ENCODE data around the gene NFAM1.

NFAM1 gene

GRCh38 chr22:42340150-42340549 lies 92.1 kb downstream of the NFAM1 start:
- TF ChIP-seq CTCF (IDR thresholded peaks at IDR 0.05): no peak

DNA sequence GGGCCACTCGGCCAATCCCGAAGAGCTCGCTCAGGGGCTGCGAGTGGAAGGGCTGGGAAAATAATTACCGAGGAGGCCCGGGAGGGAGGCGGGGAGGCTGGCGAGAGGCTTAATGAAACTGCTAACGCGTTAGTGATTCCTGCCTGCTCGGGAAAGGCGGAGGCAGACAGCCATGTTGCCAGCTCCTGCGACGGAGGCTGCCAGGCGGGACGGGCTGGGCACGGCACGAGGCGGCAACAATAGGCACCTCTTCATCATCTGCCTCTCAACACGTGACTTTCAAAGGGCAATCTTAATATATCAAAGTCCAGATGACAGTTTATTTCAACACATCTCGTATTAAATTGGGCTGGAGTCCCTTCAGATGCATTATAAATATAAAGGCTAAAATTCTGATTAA lies 93.7 kb downstream of the NFAM1 start:
- TF ChIP-seq CTCF (IDR thresholded peaks at IDR 0.05): no peak

GRCh38 chr22:42337356-42337755 lies 94.8 kb downstream of the NFAM1 start:
- no peak for TF ChIP-seq CTCF (IDR thresholded peaks at IDR 0.05)

GRCh38 chr22:42336527-42337227 lies 95.5 kb downstream of the NFAM1 start:
- TF ChIP-seq CTCF (IDR thresholded peaks at IDR 0.05): no peak

DNA sequence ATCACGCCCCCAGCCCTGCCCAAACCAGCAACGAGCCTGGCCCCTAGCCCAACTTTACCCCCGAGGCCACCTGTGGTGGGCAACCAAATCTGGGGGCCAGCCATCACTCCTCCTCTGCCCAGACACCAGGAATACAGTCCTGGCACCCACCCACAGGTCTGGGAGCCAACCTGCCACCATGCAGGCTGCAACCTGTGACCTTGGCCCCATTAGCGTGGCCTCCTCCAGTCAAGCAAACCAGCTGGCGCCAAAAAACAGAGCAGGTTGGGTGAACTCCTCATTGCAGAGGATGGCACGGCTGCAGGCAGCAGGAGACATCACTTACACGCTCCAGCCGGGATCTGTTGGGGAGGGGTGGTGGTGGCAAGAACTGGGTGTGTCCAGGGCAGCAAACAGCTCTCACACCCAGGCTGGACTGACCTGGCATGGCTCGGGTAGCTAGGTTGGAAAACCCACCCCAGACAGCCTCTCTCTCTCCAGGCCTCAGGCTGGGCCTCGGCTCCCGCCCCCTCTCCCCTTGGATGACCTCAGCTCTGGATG lies 96.3 kb downstream of the NFAM1 start:
- no peak for TF ChIP-seq CTCF (IDR thresholded peaks at IDR 0.05)

DNA sequence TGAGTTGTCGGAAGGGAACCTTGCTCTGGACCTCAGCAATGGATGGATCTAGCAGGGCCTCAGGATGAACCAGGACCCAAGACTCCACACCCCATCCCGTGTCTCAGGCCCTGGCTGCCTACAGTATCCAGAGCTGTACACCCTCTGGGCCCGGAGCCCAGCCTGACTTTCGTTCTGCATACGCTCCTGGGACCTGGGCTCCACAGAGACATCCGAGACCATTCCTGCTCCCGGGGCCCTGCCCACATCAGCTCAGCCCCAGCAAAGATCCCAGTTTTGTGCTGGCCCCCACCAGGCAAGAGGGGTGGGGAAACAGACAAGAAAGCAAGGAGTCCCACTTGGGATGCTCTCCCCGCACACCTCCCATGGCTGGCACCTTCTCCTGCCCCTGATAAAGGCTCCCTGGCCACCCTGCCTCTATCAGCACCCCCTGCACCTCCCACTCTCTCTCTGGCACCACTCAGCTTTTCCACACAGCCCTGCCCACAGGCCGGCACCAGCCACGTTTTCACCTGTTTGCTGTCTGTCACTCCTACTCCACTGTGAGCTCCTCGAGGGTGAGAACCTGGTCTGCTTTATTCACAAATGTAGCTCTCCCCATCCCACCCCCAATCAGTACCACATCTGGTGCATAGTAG lies 97.2 kb downstream of the NFAM1 start:
- TF ChIP-seq CTCF (IDR thresholded peaks at IDR 0.05): no peak

- TF ChIP-seq CTCF (IDR thresholded peaks at IDR 0.05): no peak
Observed at GRCh38 chr22:42333544-42333943, 98.7 kb downstream of the NFAM1 start.

Data from LNCAP (cell line).